ENCODE results near the gene APCDD1.
"Not testable (repeated sequence)": the region's sequence is repeated elsewhere in the genome, so short reads cannot be mapped to it uniquely, and the experiment has no call there.

APCDD1 gene

DNA sequence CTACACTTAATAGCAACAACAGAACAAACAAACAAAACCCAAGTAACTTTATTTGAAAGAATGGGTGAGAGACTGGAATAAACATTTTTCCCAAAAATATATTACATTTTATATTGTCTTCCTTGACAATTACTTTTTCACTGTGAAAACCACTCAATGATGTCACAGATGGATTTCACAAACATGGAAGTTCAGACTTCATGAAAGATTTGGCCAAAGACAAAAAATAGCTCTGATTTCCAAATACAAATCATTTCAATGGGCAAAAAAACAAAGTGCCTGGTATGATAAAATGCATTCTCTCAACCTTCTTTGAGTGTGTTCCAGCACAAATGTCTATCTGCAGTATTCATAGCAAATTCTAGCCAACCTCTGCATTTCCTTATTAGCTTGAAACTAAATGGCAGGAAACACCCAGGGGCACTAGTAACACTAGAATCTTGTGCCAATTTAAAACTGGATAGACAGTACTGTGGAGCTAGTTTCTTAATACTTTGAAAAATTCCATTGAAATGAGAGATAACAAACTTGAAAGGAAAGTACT lies 42.8 kb downstream of the APCDD1 start:
- DNase-seq, result no peak

GRCh38 chr18:10499230-10499629 lies 44.8 kb downstream of the APCDD1 start:
- DNase-seq, result peak; percentile 27

- no peak for DNase-seq
Observed at GRCh38 chr18:10500038-10500437, 45.6 kb downstream of the APCDD1 start.

- DNase-seq, result no peak
Observed at GRCh38 chr18:10504723-10505122, 50.3 kb downstream of the APCDD1 start.

DNA sequence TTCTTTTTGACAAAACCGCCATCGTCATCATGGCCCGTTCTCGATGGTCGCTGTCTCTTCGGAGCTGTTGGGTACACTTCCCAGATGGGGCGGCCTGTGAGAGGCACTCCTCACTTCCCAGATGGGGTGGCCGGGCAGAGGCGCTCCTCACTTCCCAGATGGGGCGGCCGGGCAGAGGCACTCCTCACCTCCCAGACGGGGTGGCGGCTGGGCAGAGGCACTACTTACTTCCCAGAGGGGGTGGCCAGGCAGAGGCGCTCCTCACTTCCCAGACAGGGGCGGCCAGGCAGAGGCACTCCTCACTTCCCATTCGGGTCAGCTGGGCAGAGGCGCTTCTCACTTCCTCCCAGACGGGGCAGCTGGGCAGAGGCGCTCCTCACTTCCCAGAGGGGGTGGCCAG lies 51.5 kb downstream of the APCDD1 start:
- DNase-seq, result not testable (repeated sequence)

GRCh38 chr18:10508591-10508990 lies 54.2 kb downstream of the APCDD1 start:
- peak; percentile 31 for DNase-seq

DNA sequence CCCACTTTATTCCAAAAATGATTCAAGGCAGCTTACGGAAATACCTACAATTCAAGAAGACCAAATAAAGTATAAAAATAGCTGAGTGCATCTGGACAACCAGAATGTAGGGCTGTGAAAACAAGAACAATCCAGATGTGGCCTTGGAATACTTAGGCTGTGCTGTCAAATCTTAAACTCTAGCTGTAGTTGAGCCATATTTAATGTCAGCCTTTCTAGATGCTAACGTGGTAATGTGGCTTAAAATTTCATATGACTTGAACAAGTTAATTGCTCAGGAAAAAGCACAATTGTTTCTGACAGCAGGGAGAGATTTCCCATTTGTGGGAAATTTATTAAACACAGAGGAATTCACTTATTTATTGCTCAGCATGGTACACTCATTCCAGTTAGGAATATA lies 56.8 kb downstream of the APCDD1 start:
- no peak for DNase-seq

GRCh38 chr18:10514082-10514481 lies 59.6 kb downstream of the APCDD1 start:
- no peak for DNase-seq

- no peak for DNase-seq
Observed at GRCh38 chr18:10514601-10515000, 60.2 kb downstream of the APCDD1 start.

GRCh38 chr18:10515456-10515855 lies 61.0 kb downstream of the APCDD1 start:
- DNase-seq, result no peak

DNA sequence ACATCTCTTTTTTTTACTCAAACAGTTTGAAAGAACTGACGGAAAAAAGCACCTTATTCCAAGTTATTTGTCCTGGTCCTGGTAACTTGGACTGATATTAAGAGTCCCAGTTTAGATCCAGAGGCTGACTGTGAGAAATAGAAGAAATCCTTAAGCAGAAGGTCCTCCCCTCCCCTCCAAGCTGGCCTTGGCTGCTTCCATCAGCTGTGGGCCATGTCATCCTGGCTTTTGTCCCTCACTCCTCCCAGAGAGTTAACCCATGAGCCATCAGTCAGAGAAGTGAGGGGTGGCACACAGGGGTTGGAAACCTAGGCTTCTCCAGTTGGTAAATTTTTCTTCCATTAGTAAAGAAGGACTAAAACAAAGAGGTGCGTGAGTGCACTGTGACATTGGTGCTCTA lies 61.6 kb downstream of the APCDD1 start:
- no peak for DNase-seq

GRCh38 chr18:10518595-10519255 lies 64.3 kb downstream of the APCDD1 start:
- DNase-seq, result peak; percentile 67

- peak; percentile 72 for DNase-seq
Observed at GRCh38 chr18:10519366-10519765, 64.9 kb downstream of the APCDD1 start.

DNA sequence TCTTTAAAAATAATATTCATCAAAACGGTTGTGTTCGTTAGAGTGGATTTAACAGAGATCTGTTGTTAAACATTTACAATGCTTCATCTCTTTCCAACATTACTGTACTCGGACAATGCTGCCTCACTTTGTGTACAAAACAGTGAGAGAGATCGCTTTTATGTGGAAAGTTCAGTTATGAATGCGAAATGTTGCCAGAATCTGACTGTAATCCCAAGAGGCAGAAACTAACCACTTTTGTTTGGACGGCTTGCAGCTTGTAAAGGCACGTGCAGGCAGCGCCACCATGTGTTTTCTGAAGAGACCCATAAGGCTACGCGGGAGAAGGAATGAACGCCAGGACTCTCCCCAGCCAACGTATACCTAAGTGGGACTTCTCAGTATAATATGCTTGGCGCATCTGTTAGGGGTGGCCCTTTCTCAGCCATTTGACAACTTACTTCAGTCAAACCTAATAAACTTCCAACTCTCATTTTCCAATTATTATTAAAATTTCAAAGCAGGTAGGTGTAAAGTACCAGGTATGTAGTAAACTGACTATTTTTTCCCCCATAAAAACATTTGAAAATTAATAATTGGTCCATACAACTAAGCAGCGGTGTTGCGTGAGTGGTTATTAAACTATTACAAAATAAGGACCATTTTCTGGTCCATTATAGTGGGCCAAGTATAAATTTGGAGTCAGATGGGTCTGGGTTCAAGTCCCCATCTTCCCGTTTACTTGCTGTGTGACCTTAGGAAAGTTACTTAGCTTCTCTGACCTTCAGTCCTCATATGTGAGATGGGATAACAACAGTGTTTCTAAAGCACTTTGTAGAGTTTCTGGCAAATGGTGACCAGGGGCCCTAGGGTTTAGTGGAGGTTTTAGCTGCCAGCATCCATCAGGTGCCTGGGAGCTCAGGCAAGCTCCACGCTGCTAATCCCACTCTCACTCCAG lies 65.8 kb downstream of the APCDD1 start:
- DNase-seq, result peak; percentile 92

- no peak for DNase-seq
Observed at GRCh38 chr18:10521566-10521965, 67.1 kb downstream of the APCDD1 start.

DNA sequence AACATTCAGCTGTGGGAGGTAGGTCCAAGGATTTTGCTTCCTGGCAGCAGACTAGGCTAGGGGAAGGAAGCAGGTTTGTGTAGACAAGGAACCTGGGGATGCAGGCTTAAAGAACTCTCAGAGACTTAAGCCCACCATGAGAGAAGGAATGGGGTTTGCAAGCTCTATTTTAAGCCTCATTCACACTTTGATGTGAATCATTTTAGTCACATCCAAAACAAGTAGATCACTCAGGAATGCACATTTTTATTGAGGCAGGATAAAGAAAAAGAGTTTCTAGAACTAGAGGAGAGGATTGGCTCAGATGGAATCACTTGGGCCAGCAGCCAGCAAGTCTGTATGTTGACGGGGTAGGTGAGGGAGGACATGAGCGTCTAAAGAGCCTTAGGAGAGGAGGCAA lies 68.1 kb downstream of the APCDD1 start:
- DNase-seq, result peak; percentile 27

DNA sequence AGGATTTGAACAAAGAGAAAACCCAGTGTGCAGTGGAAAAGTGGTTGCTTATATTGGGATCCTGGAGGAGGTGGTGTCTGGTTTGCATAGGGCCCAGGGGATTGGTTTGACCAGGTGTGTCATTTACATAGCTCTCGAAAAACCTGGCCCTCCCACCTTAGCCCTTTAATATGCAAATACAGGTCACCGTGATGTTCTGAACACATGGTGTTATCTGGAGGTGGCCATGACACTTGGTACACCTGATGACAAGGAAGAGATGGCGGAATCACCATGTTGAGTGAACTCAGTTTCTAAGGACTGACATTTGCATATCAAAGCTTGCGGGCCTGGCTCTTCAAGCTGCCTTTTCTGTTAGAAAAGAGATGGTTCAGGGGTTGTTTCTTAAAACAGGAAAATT lies 69.1 kb downstream of the APCDD1 start:
- DNase-seq, result no peak

GRCh38 chr18:10524507-10525370 lies 70.3 kb downstream of the APCDD1 start:
- peak; percentile 76 for DNase-seq

DNA sequence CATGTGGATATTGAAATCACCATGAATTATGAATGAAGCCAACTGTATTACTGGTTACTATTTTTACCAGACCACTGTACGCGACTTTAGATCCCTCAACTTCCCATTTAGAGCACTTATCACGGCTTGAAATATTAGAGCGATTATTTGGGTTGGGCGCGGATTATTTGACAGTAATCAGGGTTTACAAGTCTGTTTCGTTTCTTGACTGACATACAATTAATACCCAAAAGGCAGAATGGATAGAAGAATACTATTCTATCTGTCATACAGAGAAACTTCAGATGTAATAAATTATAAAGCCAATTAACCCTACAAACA lies 70.9 kb downstream of the APCDD1 start:
- DNase-seq, result no peak

GRCh38 chr18:10525697-10526560 lies 71.5 kb downstream of the APCDD1 start, which contains the start of gene NAPG:
NAPG (plus strand) TSS chr18:10526027; CDS start chr18:10526103, 76 bp downstream.
- DNase-seq, result peak; percentile 95

DNA sequence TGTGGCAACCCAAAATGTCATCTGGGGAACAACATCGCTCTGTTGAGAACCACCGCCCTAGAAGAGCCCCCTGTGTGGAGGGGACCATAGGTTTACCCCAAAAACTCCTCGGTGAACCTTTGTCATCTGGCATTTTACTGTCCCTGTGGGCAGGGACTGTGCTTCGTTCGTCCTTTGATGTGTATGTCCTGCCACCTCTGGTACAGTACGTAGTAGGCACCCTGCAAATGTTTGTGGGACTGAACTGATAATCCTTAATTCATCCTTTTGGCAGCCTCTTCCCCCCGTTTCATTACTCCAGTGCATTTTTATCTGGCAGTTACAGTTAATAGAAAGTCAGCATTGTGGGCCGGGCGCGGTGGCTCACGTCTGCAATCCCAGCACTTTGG lies 72.1 kb downstream of the APCDD1 start:
- no peak for DNase-seq

- DNase-seq, result no peak
Observed at GRCh38 chr18:10528439-10528838, 74.0 kb downstream of the APCDD1 start.
